ENCODE data around the gene STRIP1.

GRCh38 chr1:110083866-110084226 lies 49.4 kb downstream of the STRIP1 start:
- TF ChIP-seq EP300 (IDR thresholded peaks at IDR 0.05) (no peak), CTCF (IDR thresholded peaks at IDR 0.05) (no peak), POLR2A (IDR thresholded peaks at IDR 0.05; ENCODE audit: low read depth) (no peak)
